PFSK-1 (cell line): ENCODE data around the gene SLC39A11.

Experiments used
- FOXP2 ChIP-seq: optimal IDR thresholded peaks from 2 replicates; pipeline ENCODE3; 2011; ENCODE audit warnings: borderline replicate concordance, control low read depth, inconsistent platforms; ENCODE audit not compliant: insufficient read depth; ENCODE audit errors: extremely low read length, extremely low read depth
- POLR2AphosphoS5 ChIP-seq: IDR thresholded peaks from 2 replicates; pipeline ENCODE4 v1.6.1; 2012; ENCODE audit warnings: low read depth, mild to moderate bottlenecking, control low read depth, low read length, moderate library complexity
- REST ChIP-seq, 2 experiments: IDR thresholded peaks; 2 replicates each; pipeline versions ENCODE4 v1.6.1 to v1.8.0; 2011 to 2012; ENCODE audit warnings: low read depth in 2 of 2, low read length in 2 of 2, control low read depth in 1 of 2, inconsistent platforms in 1 of 2, mild to moderate bottlenecking in 1 of 2, moderate library complexity in 1 of 2; ENCODE audit not compliant: insufficient read depth in 1 of 2
- SIN3A ChIP-seq: IDR thresholded peaks from 2 replicates; pipeline ENCODE4 v1.6.1; 2012; ENCODE audit warnings: mild to moderate bottlenecking, low read length, moderate library complexity, borderline replicate concordance; ENCODE audit not compliant: insufficient read depth
- TAF1 ChIP-seq: IDR thresholded peaks from 2 replicates; pipeline ENCODE4 v1.6.1; 2012; ENCODE audit warnings: low read length, control low read depth, borderline replicate concordance; ENCODE audit not compliant: insufficient read depth

SLC39A11 gene

GRCh38 chr17:72826602-72827001, 265.9 kb downstream of the SLC39A11 start:
- TF ChIP-seq REST (IDR thresholded peaks at IDR 0.05; ENCODE audit: insufficient read depth in 1 of 2, low read depth in 2 of 2, low read length in 2 of 2), result no peak
- no peak for TF ChIP-seq POLR2AphosphoS5
- no peak for TF ChIP-seq FOXP2
- TF ChIP-seq TAF1, result no peak
- TF ChIP-seq SIN3A, result no peak

DNA sequence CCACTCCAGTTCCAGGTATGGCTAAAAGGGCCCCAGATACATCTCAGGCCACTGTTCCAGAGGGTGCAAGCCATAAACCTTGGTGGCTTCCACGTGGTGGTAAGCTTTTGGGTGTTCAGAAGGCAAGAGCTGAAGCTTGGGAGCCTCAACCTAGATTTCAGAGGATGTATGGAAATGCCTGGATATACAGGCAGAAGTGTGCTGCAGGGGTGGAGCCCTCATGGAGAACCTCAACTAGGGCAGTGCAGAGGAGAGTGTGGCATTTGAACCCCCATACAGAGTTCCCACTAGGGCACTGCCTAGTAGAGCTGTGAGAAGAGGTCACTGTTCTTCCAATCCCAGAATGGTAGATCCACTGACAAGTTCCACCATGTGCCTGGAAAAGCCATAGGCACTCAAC, 267.3 kb downstream of the SLC39A11 start:
- TF ChIP-seq SIN3A (no peak), POLR2AphosphoS5 (no peak), TAF1 (no peak)

DNA sequence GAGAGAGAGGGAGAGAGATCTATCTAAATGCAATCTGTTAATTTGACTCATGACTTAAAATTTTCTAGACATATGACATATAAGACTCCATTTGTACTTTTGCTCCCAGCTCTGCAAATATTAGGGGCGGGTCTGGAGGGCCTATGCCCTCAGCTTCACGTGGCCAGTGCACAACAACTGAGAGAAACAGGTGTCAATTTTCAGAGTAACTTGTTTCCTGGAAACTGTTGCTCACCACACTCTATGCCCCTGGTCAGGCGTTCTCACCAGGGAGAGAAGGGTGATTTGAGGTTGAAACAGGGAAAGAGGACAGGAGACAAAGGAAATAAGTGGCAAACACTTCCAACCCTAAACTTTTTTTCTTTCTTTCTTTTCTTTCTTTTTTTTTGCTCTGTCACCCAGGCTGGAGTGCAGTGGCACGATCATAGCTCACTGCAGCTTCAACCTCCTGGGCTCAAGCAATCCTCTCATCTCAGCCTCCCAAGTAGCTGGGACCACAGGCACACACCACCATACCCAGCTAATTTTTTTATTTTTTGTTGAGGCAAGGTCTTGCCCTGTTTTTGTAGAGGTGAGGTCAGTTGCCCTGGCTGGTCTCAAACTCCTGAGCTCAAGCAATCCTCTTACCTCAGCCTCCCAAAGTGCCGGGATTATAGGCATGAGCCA, 270.0 kb downstream of the SLC39A11 start:
- TF ChIP-seq FOXP2 (no peak), SIN3A (no peak), POLR2AphosphoS5 (no peak), TAF1 (no peak), REST (IDR thresholded peaks at IDR 0.05; ENCODE audit: insufficient read depth in 1 of 2, low read depth in 2 of 2, low read length in 2 of 2) (no peak)

DNA sequence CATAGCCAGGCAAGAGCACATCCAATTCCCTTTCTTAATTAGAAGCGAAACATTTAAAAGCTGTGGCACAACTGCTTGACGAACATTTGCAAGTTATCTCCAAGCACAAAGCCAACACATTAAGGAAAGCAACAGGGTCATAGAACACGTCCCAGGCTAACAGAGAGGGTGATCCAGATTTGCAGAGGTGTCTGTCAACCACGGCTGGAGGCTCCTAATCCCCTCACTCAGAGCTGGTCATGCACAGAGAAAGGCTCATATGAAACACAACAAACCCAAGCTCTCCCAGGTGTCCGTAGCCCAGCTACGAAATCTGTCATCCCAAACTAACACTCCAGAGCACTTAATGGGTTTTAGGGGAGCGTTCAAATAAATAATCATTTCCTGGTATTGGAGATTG, 276.1 kb downstream of the SLC39A11 start:
- TF ChIP-seq REST (IDR thresholded peaks at IDR 0.05; ENCODE audit: insufficient read depth in 1 of 2, low read depth in 2 of 2, low read length in 2 of 2) (no peak), FOXP2 (no peak), POLR2AphosphoS5 (no peak), SIN3A (no peak), TAF1 (no peak)

DNA sequence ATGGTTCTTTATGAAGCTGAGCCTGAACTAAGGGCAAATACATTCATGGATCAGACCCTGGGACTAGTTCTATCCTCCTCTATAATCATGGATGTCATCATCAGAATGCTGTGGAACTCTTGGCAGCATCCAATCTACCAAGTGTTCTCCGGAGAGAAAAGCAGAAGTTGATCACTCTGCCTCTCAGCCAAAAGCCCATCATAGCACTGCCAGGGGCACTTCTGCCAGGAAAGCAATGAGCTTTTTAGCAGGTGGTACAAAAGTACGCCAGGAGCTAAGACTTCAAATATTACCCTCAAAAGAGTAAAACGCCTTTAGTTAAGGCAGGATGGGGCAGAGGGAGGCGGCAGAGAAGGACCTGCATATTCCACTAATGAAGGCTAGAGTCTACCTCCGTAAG, 279.0 kb downstream of the SLC39A11 start:
- TF ChIP-seq FOXP2 (no peak), SIN3A (no peak), REST (IDR thresholded peaks at IDR 0.05; ENCODE audit: insufficient read depth in 1 of 2, low read depth in 2 of 2, low read length in 2 of 2) (no peak), TAF1 (no peak), POLR2AphosphoS5 (no peak)
